GM12878 (cell line): ENCODE data around the gene PADI3.

Experiments
- EGR1 ChIP-seq, 2 experiments: IDR thresholded peaks; 1 replicate in 1 of 2; 2 replicates in 1 of 2; pipeline ENCODE4 v1.6.1; 2011 to 2012; ENCODE audit warnings: low read depth in 2 of 2, low read length in 2 of 2, borderline replicate concordance in 1 of 2, mild to moderate bottlenecking in 1 of 2, moderate library complexity in 1 of 2
- KDM1A ChIP-seq: fragments of 200-600 bp; sonication (generic); IDR thresholded peaks from 2 replicates; pipeline ENCODE4 v1.6.1; 2016; ENCODE audit warnings: borderline replicate concordance
- MTA2 ChIP-seq: fragments of 450-650 bp; IDR thresholded peaks from 2 replicates; pipeline ENCODE4 v1.6.1; 2016; ENCODE audit warnings: low read depth, mild to moderate bottlenecking, moderate library complexity
- POLR2A ChIP-seq: IDR thresholded peaks from 2 replicates; pipeline ENCODE4 v1.6.1; 2011; ENCODE audit warnings: low read depth, mild to moderate bottlenecking, low read length
- POLR2AphosphoS5 ChIP-seq: IDR thresholded peaks from 2 replicates; pipeline ENCODE4 v1.6.1; 2011; ENCODE audit warnings: mild to moderate bottlenecking, low read length, inconsistent platforms
- RFX5 ChIP-seq: IDR thresholded peaks from 2 replicates; pipeline ENCODE4 v1.6.1; 2011; ENCODE audit warnings: low read depth, low read length, improper control_type of control experiment
- SMARCA5 ChIP-seq: fragments of 450-650 bp; IDR thresholded peaks from 2 replicates; pipeline ENCODE4 v1.6.1; 2017; ENCODE audit warnings: mild to moderate bottlenecking
- SRF ChIP-seq, 2 experiments: IDR thresholded peaks; 2 replicates each; pipeline ENCODE4 v1.6.1; 2011; ENCODE audit warnings: low read depth in 2 of 2, low read length in 2 of 2, mild to moderate bottlenecking in 1 of 2, moderate library complexity in 1 of 2
- TAF1 ChIP-seq: IDR thresholded peaks from 2 replicates; pipeline ENCODE4 v1.6.1; 2011; ENCODE audit warnings: mild to moderate bottlenecking, low read depth, low read length, borderline replicate concordance
- ZNF217 ChIP-seq: fragments of 450-650 bp; IDR thresholded peaks from 2 replicates; pipeline ENCODE4 v1.6.1; 2017; ENCODE audit warnings: antibody characterized with exemption, mild to moderate bottlenecking
- ZNF622 ChIP-seq: fragments of 450-650 bp; IDR thresholded peaks from 2 replicates; pipeline ENCODE4 v1.6.1; 2017; ENCODE audit warnings: mild to moderate bottlenecking, inconsistent platforms
- TF ChIP-seq, protein P1 (sequence below): IDR thresholded peaks from 2 replicates; pipeline ENCODE4 v1.6.1; 2011; ENCODE audit warnings: low read depth, low read length, improper control_type of control experiment, borderline replicate concordance

DNA sequence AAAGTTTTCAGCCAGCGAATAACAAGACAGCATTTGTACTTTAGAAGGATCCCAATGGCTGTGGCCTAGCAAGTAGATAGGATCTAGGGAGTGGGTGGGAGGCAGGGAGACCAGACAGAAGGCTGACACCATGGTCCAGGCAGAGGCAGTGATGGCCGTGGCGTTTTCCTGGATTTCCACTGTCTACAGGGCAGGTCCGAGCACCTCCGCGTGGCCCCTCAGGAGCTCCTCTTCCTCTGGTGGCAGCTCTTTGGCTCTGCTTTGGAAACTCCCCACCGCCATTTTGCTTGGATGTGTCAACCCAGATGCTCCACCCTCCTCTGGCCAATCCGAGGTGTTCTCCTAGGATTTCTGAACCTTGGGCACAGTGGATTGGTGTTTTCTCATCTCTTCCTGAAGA, 84.2 kb downstream of the PADI3 start:
- TF ChIP-seq SRF (IDR thresholded peaks at IDR 0.05; ENCODE audit: low read depth in 2 of 2, low read length in 2 of 2) (no peak), ZNF217 (no peak), EGR1 (IDR thresholded peaks at IDR 0.05; ENCODE audit: borderline replicate concordance in 1 of 2, low read depth in 2 of 2, low read length in 2 of 2) (no peak), TAF1 (no peak), RFX5 (no peak), POLR2A (no peak), POLR2AphosphoS5 (no peak), SMARCA5 (no peak), ZNF622 (no peak), KDM1A (no peak), MTA2 (no peak)
- TF ChIP-seq, protein P1, sequence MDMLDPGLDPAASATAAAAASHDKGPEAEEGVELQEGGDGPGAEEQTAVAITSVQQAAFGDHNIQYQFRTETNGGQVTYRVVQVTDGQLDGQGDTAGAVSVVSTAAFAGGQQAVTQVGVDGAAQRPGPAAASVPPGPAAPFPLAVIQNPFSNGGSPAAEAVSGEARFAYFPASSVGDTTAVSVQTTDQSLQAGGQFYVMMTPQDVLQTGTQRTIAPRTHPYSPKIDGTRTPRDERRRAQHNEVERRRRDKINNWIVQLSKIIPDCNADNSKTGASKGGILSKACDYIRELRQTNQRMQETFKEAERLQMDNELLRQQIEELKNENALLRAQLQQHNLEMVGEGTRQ, result no peak
